GM12875 (cell line): ENCODE data around the gene SMPDL3A.

Source experiments
- H3K4me3 ChIP-seq: one replicate; pipeline ENCODE4 v1.5.1; 2011; ENCODE audit warnings: low read depth, low read length, control low read depth
- CTCF ChIP-seq: IDR thresholded peaks from 2 replicates; pipeline ENCODE4 v1.5.1; 2011; ENCODE audit warnings: low read depth, mild to moderate bottlenecking, control low read depth, inconsistent platforms, low read length, moderate library complexity, borderline replicate concordance; ENCODE audit not compliant: insufficient read depth

Gene SMPDL3A

GRCh38 chr6:122749451-122750050 is 39.5 kb upstream of the SMPDL3A start:
- no peak for TF ChIP-seq CTCF
- no peak overlapping the region for H3K4me3 ChIP-seq

GRCh38 chr6:122751326-122751725 is 37.7 kb upstream of the SMPDL3A start:
- H3K4me3 ChIP-seq, result no peak overlapping the region
- no peak for TF ChIP-seq CTCF

- TF ChIP-seq CTCF, result no peak
- H3K4me3 ChIP-seq, result no peak overlapping the region
Observed at GRCh38 chr6:122752459-122752858, 36.6 kb upstream of the SMPDL3A start.

GRCh38 chr6:122753000-122753687 is 35.9 kb upstream of the SMPDL3A start:
- H3K4me3 ChIP-seq, result no peak overlapping the region
- TF ChIP-seq CTCF, result no peak

- no peak for TF ChIP-seq CTCF
- no peak overlapping the region for H3K4me3 ChIP-seq
Observed at GRCh38 chr6:122753688-122754056, 35.4 kb upstream of the SMPDL3A start.

GRCh38 chr6:122754191-122754731 is 34.8 kb upstream of the SMPDL3A start:
- no peak overlapping the region for H3K4me3 ChIP-seq
- no peak for TF ChIP-seq CTCF

- no peak for TF ChIP-seq CTCF
- no peak overlapping the region for H3K4me3 ChIP-seq
Observed at GRCh38 chr6:122755901-122756300, 33.2 kb upstream of the SMPDL3A start.
